ENCODE measurements around the gene HS3ST3B1. TPM values are rescaled to one million over a fixed set of nuclear protein-coding genes. Genes with fewer than 3 reads are reported as not detected.

The HS3ST3B1 gene
- total RNA-seq, result 1 to 10 TPM; 2.7 to 4.8 TPM

DNA sequence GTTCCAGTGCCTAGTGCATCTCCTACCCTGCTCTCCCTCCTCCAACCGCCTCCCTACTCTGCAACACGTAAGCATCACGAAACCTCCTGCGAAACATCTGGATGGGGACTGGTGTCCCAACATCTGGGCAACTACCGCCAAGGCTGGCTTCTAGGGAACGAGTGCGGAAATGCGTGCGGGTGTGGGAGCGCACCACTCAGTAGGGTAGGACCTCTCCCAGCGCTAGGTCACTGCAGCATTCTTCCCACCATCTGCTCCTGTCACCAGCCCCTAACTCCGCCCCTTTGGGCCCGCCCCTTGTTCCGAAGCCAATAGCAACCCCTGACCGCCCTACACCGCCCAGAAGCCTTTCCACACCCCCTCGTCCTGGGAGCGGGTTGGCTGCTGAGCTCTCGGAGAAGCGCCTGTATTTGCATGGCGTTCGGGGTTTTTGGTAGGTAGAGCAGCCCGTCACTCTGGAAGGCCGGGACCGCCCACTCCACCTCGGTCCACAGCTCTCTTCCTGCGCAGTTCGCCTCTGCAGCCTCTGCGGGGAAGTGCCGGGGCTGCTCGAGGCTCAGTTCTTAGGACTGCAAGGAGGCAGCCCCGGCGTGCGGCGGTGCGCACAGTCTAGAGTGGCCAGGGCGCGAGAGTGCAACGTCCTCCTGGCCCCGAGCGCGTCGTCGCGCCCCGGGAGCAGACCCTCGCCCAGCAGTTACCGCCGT, at the start of gene HS3ST3B1:
HS3ST3B1 (plus strand) TSS at position 507 of the 704 bp plus-strand sequence. CDS start 438 bp downstream, outside the sequence.
- Histone ChIP-seq H3K4me3 (peak within 1 kb of the TSS; percentile 77), H3K27me3 (replicated peaks; ENCODE audit: insufficient read depth) (peaks cover 51% of the 10 kb centered on the region), H3K27ac (no peak within 1 kb of the TSS), H3K9me3 (no peaks in the 10 kb centered on the region), H3K4me1 (ENCODE audit: control insufficient read depth in 1 of 2, low read depth in 2 of 2) (peaks cover 30 to 56% of the 10 kb centered on the region in 2 donors), H3K36me3 (no peaks in the 10 kb centered on the region)
- no peak for TF ChIP-seq CTCF (IDR thresholded peaks at IDR 0.05)
- ATAC-seq (ENCODE audit: insufficient number of reproducible peaks, low FRiP score, low read depth), result peak; percentile 90
- DNase-seq (ENCODE audit: low spot score), result peak; percentile 90

- no peaks in the 10 kb centered on the region for H3K36me3 ChIP-seq
- no peak for DNase-seq (ENCODE audit: low spot score)
- ATAC-seq (ENCODE audit: insufficient number of reproducible peaks, low FRiP score, low read depth), result no peak
Measured at GRCh38 chr17:14261406-14261805, 39.5 kb upstream of the HS3ST3B1 start.

GRCh38 chr17:14268264-14268663, 32.6 kb upstream of the HS3ST3B1 start:
- ATAC-seq (ENCODE audit: insufficient number of reproducible peaks, low FRiP score, low read depth), result no peak
- H3K36me3 ChIP-seq, result no peaks in the 10 kb centered on the region
- no peaks in the 10 kb centered on the region for H3K27me3 ChIP-seq (replicated peaks; ENCODE audit: insufficient read depth)
- TF ChIP-seq CTCF (IDR thresholded peaks at IDR 0.05), result no peak
- H3K9me3 ChIP-seq, result no peaks in the 10 kb centered on the region
- no peaks in the 10 kb centered on the region for H3K4me1 ChIP-seq (ENCODE audit: control insufficient read depth in 1 of 2, low read depth in 2 of 2)
- H3K4me3 ChIP-seq, result no peak overlapping the region
- H3K27ac ChIP-seq, result no peak overlapping the region
- no peak for DNase-seq (ENCODE audit: low spot score)

More at GRCh38 chr17:14261406-14261805, 39.5 kb upstream of the HS3ST3B1 start:
- Histone ChIP-seq H3K4me3 (no peak overlapping the region), H3K9me3 (no peaks in the 10 kb centered on the region), H3K27me3 (replicated peaks; ENCODE audit: insufficient read depth) (no peaks in the 10 kb centered on the region), H3K27ac (no peak overlapping the region), H3K4me1 (ENCODE audit: control insufficient read depth in 1 of 2, low read depth in 2 of 2) (no peaks in the 10 kb centered on the region)
- TF ChIP-seq CTCF (IDR thresholded peaks at IDR 0.05), result no peak

DNA sequence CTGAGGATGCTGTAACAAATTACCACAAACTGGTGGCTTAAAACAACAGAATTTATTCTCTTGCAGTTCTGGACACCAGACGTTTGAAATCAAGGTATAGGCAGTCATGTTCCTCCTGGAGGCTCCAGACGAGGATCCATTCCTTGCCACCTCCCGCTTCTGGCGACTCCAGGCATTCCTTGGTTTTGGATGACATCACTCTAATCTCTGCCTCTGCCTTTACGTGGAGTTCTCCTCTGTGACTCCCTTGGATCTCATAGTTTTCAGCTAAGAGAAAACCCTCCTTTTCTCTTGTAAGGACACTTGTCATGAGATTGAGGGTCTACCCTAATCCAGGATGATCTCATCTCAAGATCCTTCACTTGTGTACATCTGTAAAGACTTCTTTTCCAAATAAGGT, 31.4 kb upstream of the HS3ST3B1 start:
- no peaks in the 10 kb centered on the region for H3K4me1 ChIP-seq (ENCODE audit: control insufficient read depth in 1 of 2, low read depth in 2 of 2)
- DNase-seq (ENCODE audit: low spot score), result no peak

DNA sequence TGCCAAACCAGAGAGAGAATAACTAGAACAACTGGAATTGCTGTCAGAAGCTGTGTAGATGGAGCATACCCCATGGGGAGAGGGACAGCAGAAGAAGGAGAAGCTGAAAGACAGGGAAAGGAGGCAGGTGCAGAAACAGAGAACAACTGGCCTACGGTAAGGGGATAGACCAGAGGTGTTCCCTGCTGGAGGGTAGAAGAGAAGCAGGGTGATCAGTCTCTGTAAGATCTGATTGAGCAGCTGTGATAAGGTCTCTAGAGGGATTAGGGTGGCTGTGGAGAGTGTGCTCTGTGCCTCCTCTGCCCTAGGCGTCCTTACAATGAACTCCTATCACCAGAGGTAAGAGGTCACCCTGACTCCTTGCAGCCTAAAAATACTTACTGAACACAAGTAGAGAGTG, 30.4 kb upstream of the HS3ST3B1 start:
- TF ChIP-seq CTCF (IDR thresholded peaks at IDR 0.05), result no peak
- Histone ChIP-seq H3K27me3 (replicated peaks; ENCODE audit: insufficient read depth) (no peaks in the 10 kb centered on the region), H3K9me3 (no peaks in the 10 kb centered on the region), H3K4me1 (ENCODE audit: control insufficient read depth in 1 of 2, low read depth in 2 of 2) (no peaks in the 10 kb centered on the region), H3K27ac (no peak overlapping the region), H3K4me3 (no peak overlapping the region), H3K36me3 (no peaks in the 10 kb centered on the region)
- ATAC-seq (ENCODE audit: insufficient number of reproducible peaks, low FRiP score, low read depth) (no peak), DNase-seq (ENCODE audit: low spot score) (no peak)

More for the DNA sequence above, 31.4 kb upstream of the HS3ST3B1 start:
- no peak for ATAC-seq (ENCODE audit: insufficient number of reproducible peaks, low FRiP score, low read depth)
- Histone ChIP-seq H3K4me3 (no peak overlapping the region), H3K9me3 (no peaks in the 10 kb centered on the region), H3K36me3 (no peaks in the 10 kb centered on the region), H3K27me3 (replicated peaks; ENCODE audit: insufficient read depth) (no peaks in the 10 kb centered on the region), H3K27ac (no peak overlapping the region)
- TF ChIP-seq CTCF (IDR thresholded peaks at IDR 0.05), result no peak
